ENCODE results near the gene RPTOR. TPM values are rescaled to one million over a fixed set of nuclear protein-coding genes. Genes with fewer than 3 reads are reported as not detected.

The RPTOR gene
- total and polyA plus RNA-seq, 4 experiments from 2014 or later, result 2.4 to 51.8 (median 29.6) TPM

DNA sequence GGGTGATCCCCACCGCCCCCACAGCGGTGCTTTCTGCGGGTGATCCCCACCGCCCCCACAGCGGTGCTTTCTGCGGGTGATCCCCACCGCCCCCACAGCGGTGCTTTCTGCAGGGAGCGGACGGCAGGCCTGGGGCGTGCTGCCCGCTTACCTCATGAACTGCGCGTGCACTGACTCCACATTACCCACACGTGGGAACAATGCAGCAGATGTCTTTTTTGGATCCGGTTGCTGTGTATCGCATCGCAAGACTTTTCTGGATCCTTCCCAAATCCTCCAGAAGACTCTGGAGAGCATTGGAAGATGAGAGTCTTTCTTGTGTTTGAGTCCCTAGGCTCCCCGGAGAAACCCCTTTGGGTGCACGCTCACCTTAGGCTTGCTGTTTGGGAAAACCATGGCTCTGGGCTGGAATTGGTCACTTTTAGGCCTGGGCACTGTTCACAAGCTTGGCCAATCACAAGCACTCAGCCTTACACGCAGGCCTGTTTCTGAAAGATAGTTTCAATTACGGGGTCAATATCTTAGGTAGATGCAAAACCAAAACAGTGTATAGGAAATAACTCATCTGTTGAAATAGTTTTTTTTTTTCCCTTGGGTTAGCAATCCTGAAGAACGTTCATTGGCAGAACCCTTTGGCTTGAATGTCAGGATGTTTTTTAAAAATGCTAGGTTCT, 201.8 kb downstream of the RPTOR start:
- H3K9me3 ChIP-seq (ENCODE audit: control insufficient read depth in 1 of 2, low read length in 2 of 2), result no peaks in the 10 kb centered on the region
- ChIA-PET POLR2A (ENCODE audit: partially characterized antibody) (no interaction called here), CTCF (ENCODE audit: partially characterized antibody) (no interaction called here)
- H3K27ac ChIP-seq (ENCODE audit: low read depth, low read length), result no peak overlapping the region
- no peaks in the 10 kb centered on the region for H3K36me3 ChIP-seq (ENCODE audit: insufficient read depth, low read length)
- peaks cover 18 to 47% (median 37%) of the 10 kb centered on the region in 4 donors for H3K4me1 Mint-ChIP-seq
- no peak overlapping the region for H3K4me3 ChIP-seq (ENCODE audit: low read length in 2 of 2)
- intact Hi-C loops (cut with micrococcal nuclease), result no loop called here
- H3K9me3 Mint-ChIP-seq, result no peaks in the 10 kb centered on the region
- H3K27me3 ChIP-seq (ENCODE audit: insufficient read depth, low read length), result no peaks in the 10 kb centered on the region
- peak overlapping the region in 2 of 7 donors; percentile 57 to 86 for H3K27ac Mint-ChIP-seq
- DNase-seq, result no peak
- H3K36me3 Mint-ChIP-seq, result peaks cover 11 to 15% of the 10 kb centered on the region in 2 donors
- H3K27me3 Mint-ChIP-seq, result no peaks in the 10 kb centered on the region
- peak overlapping the region in 1 of 8 donors; percentile 17 for H3K4me3 Mint-ChIP-seq
- H3K4me1 ChIP-seq (ENCODE audit: insufficient read depth, low read length), result peaks cover 16% of the 10 kb centered on the region

DNA sequence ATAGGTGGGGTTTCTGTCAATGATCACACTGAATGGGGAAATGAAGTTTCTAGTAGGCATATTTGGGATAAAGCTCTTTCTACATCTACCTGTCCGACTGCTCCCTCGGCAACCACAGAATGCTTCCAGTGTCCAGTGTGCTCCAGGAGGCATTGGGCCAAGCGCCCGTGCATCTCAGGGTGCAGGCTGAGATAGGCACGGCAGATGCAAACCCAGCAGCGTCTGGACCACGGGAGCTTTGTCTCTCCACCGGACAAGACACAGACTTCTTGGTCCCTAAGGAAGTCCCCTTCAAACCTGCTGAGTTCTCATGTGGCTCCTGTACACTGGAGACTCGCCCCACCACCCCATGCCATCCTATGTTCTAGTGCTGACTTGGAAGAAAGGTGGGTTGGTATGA, 202.8 kb downstream of the RPTOR start:
- H3K4me3 ChIP-seq (ENCODE audit: low read length in 2 of 2), result no peak overlapping the region
- intact Hi-C loops (cut with micrococcal nuclease), result no loop called here
- no peak overlapping the region for H3K27ac ChIP-seq (ENCODE audit: low read depth, low read length)
- no peaks in the 10 kb centered on the region for H3K9me3 ChIP-seq (ENCODE audit: control insufficient read depth in 1 of 2, low read length in 2 of 2)
- H3K4me1 Mint-ChIP-seq, result peaks cover 10 to 45% (median 29%) of the 10 kb centered on the region in 4 donors
- peaks cover 13% of the 10 kb centered on the region for H3K4me1 ChIP-seq (ENCODE audit: insufficient read depth, low read length)
- no peak for DNase-seq
- H3K27me3 ChIP-seq (ENCODE audit: insufficient read depth, low read length), result no peaks in the 10 kb centered on the region
- H3K36me3 Mint-ChIP-seq, result peaks cover 6 to 7% of the 10 kb centered on the region in 2 donors
- no peaks in the 10 kb centered on the region for H3K27me3 Mint-ChIP-seq
- peak overlapping the region in 3 of 7 donors; percentile 62 to 87 (median 68) for H3K27ac Mint-ChIP-seq
- no peaks in the 10 kb centered on the region for H3K9me3 Mint-ChIP-seq
- POLR2A ChIA-PET (ENCODE audit: partially characterized antibody), result no interaction called here
- no peak overlapping the region for H3K4me3 Mint-ChIP-seq
- no peaks in the 10 kb centered on the region for H3K36me3 ChIP-seq (ENCODE audit: insufficient read depth, low read length)
- CTCF ChIA-PET (ENCODE audit: partially characterized antibody), result no interaction called here

DNA sequence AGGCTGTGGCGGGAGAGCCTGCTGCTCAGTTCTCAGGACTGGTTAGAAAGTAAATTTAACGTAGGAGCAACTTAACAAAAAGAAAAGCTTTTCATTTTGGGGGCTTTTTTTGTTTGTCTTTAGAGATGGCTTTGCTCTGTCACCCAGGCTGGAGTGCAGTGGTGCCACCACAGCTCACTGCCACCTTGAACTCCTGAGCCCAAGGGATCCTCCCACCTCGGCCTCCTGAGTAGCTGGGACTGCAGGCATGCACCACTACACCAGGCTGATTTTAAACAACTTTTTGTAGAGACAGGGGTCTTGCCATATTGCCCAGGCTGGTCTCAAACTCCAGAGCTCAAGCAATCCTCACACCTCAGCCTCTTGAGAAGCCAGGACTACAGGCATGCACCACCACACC, 205.0 kb downstream of the RPTOR start:
- H3K27ac ChIP-seq (ENCODE audit: low read depth, low read length), result no peak overlapping the region
- H3K4me1 ChIP-seq (ENCODE audit: insufficient read depth, low read length), result peaks cover 4% of the 10 kb centered on the region
- Mint-ChIP-seq H3K27me3 (no peaks in the 10 kb centered on the region), H3K9me3 (no peaks in the 10 kb centered on the region), H3K36me3 (peaks cover 10 to 17% of the 10 kb centered on the region in 2 donors), H3K4me1 (peaks cover 4 to 40% (median 20%) of the 10 kb centered on the region in 4 donors), H3K4me3 (no peak overlapping the region), H3K27ac (peak overlapping the region in 1 of 7 donors; percentile 7)
- CTCF ChIA-PET (ENCODE audit: partially characterized antibody), result no interaction called here
- no peak overlapping the region for H3K4me3 ChIP-seq (ENCODE audit: low read length in 2 of 2)
- no peaks in the 10 kb centered on the region for H3K27me3 ChIP-seq (ENCODE audit: insufficient read depth, low read length)
- intact Hi-C loops (cut with micrococcal nuclease), result no loop called here
- DNase-seq, result no peak
- POLR2A ChIA-PET (ENCODE audit: partially characterized antibody), result no interaction called here
- H3K9me3 ChIP-seq (ENCODE audit: control insufficient read depth in 1 of 2, low read length in 2 of 2), result no peaks in the 10 kb centered on the region
- peaks cover 11% of the 10 kb centered on the region for H3K36me3 ChIP-seq (ENCODE audit: insufficient read depth, low read length)

DNA sequence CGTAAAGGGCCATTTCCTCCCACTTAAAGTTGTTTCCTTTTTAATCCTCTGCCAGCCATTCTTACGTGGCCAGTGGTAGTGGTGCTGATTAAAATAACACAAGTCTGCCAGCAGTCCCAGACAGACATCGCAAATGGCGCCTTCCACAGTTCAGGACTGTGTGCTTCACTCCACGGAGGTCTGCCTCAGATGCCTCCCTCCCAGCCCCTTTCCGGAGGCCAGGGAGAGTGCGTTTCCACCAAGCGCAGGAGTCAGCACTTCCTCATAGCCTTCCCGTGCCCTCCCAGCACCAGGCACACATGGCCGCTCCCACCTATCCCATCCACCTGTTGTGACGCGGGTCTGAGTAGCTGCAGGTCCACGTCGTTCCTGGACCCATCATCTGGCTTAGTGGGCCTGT, 205.6 kb downstream of the RPTOR start:
- Histone ChIP-seq H3K9me3 (ENCODE audit: control insufficient read depth in 1 of 2, low read length in 2 of 2) (no peaks in the 10 kb centered on the region), H3K27me3 (ENCODE audit: insufficient read depth, low read length) (no peaks in the 10 kb centered on the region), H3K36me3 (ENCODE audit: insufficient read depth, low read length) (peaks cover 11% of the 10 kb centered on the region), H3K4me1 (ENCODE audit: insufficient read depth, low read length) (peaks cover 4% of the 10 kb centered on the region), H3K27ac (ENCODE audit: low read depth, low read length) (no peak overlapping the region), H3K4me3 (ENCODE audit: low read length in 2 of 2) (no peak overlapping the region)
- H3K27ac Mint-ChIP-seq, result peak overlapping the region in 2 of 7 donors; percentile 29 to 48
- no peaks in the 10 kb centered on the region for H3K9me3 Mint-ChIP-seq
- no peak for DNase-seq
- peaks cover 14 to 20% of the 10 kb centered on the region in 2 donors for H3K36me3 Mint-ChIP-seq
- intact Hi-C loops (cut with micrococcal nuclease), result no loop called here
- ChIA-PET POLR2A (ENCODE audit: partially characterized antibody) (no interaction called here), CTCF (ENCODE audit: partially characterized antibody) (no interaction called here)
- no peak overlapping the region for H3K4me3 Mint-ChIP-seq
- H3K4me1 Mint-ChIP-seq, result peaks cover 4 to 38% (median 16%) of the 10 kb centered on the region in 4 donors
- H3K27me3 Mint-ChIP-seq, result no peaks in the 10 kb centered on the region

DNA sequence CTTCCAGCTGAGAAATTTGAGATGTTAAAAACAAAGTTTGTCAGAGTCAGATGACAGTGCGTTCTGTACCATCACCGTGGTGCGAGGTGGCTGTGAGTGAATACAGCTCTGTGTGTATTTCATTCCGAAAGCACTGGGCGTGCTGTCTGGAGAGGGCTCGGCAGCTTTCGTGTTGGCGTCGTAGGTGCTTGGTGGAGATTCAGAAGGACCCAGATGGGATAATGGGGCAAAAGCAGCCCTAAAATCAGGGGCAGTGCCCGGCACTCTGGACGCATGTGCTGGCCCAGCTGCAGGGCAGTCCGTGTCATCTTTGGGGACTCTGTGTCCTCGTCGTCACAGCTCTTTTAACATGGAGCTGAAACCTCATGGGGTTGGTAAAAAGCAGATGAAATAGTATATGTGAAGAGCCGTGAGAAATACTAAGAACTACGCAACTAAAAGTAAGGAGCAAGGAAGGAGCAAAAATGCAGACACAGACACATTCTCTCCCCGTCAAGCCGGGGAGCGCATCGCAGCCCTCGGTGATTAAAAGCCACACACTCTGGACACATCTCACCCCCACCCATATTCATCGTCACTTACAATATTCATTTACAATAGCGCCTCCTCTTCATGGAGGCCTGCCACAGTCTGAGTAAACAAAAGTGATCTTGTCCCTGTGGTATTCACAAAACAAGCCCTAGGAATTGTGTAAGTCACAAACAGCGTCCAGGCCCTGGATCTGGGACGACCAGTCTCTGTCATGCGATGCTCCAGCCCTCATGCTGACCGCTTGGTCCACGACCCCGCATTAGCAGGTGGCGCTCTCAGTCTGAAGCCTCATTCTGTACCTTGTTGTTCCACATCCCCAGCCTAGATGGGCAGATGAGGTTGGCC, 206.7 kb downstream of the RPTOR start:
- H3K4me3 Mint-ChIP-seq, result no peak overlapping the region

GRCh38 chr17:80751946-80752581, 207.4 kb downstream of the RPTOR start:
- H3K27me3 ChIP-seq (ENCODE audit: insufficient read depth, low read length), result no peaks in the 10 kb centered on the region
- Mint-ChIP-seq H3K36me3 (peaks cover 20 to 33% of the 10 kb centered on the region in 2 donors), H3K27ac (peak overlapping the region in 2 of 7 donors; percentile 13 to 53), H3K4me3 (peak overlapping the region in 1 of 8 donors; percentile 32), H3K27me3 (no peaks in the 10 kb centered on the region), H3K9me3 (no peaks in the 10 kb centered on the region), H3K4me1 (peaks cover 7 to 42% (median 10%) of the 10 kb centered on the region in 4 donors)
- no peak overlapping the region for H3K27ac ChIP-seq (ENCODE audit: low read depth, low read length)
- intact Hi-C loops (cut with micrococcal nuclease), result no loop called here
- no peak for DNase-seq
- ChIA-PET CTCF (ENCODE audit: partially characterized antibody) (no interaction called here), POLR2A (ENCODE audit: partially characterized antibody) (no interaction called here)
- H3K4me1 ChIP-seq (ENCODE audit: insufficient read depth, low read length), result peaks cover 4% of the 10 kb centered on the region
- no peak overlapping the region for H3K4me3 ChIP-seq (ENCODE audit: low read length in 2 of 2)
- peaks cover 11% of the 10 kb centered on the region for H3K36me3 ChIP-seq (ENCODE audit: insufficient read depth, low read length)
- H3K9me3 ChIP-seq (ENCODE audit: control insufficient read depth in 1 of 2, low read length in 2 of 2), result no peaks in the 10 kb centered on the region

More for the DNA sequence above, 206.7 kb downstream of the RPTOR start:
- ChIA-PET POLR2A (ENCODE audit: partially characterized antibody) (no interaction called here), CTCF (ENCODE audit: partially characterized antibody) (no interaction called here)
- Histone ChIP-seq H3K4me3 (ENCODE audit: low read length in 2 of 2) (no peak overlapping the region), H3K4me1 (ENCODE audit: insufficient read depth, low read length) (peaks cover 4% of the 10 kb centered on the region), H3K27ac (ENCODE audit: low read depth, low read length) (no peak overlapping the region), H3K9me3 (ENCODE audit: control insufficient read depth in 1 of 2, low read length in 2 of 2) (no peaks in the 10 kb centered on the region), H3K36me3 (ENCODE audit: insufficient read depth, low read length) (peaks cover 11% of the 10 kb centered on the region), H3K27me3 (ENCODE audit: insufficient read depth, low read length) (no peaks in the 10 kb centered on the region)
- H3K27me3 Mint-ChIP-seq, result no peaks in the 10 kb centered on the region
- intact Hi-C loops (cut with micrococcal nuclease), result no loop called here
- H3K4me1 Mint-ChIP-seq, result peaks cover 6 to 40% (median 15%) of the 10 kb centered on the region in 4 donors
- H3K9me3 Mint-ChIP-seq, result no peaks in the 10 kb centered on the region
- peak overlapping the region in 4 of 7 donors; percentile 13 to 53 (median 35) for H3K27ac Mint-ChIP-seq
- no peak for DNase-seq
- H3K36me3 Mint-ChIP-seq, result peaks cover 17 to 27% of the 10 kb centered on the region in 2 donors

Measured in CD4-positive, alpha-beta memory T cell (primary cell).